SH-SY5Y (cell line): ENCODE results near the gene ITPRIP.

ENCODE experiments used
- GATA2 ChIP-seq: IDR thresholded peaks from 2 replicates; pipeline ENCODE4 v1.6.1; 2011; ENCODE audit warnings: mild to moderate bottlenecking, low read depth, low read length
- GATA3 ChIP-seq: IDR thresholded peaks from 2 replicates; pipeline ENCODE4 v1.6.1; 2011; ENCODE audit warnings: low read depth, mild to moderate bottlenecking, low read length, moderate library complexity

ITPRIP gene

GRCh38 chr10:104333032-104333727 lies 5.1 kb downstream of the ITPRIP start:
- TF ChIP-seq GATA2 = no peak

- TF ChIP-seq GATA3 = no peak
- TF ChIP-seq GATA2 = no peak
Measured at GRCh38 chr10:104332243-104333031, 5.8 kb downstream of the ITPRIP start.

GRCh38 chr10:104331208-104331838 lies 6.9 kb downstream of the ITPRIP start:
- TF ChIP-seq GATA2 (no peak), GATA3 (no peak)

GRCh38 chr10:104330168-104331110 lies 7.8 kb downstream of the ITPRIP start:
- TF ChIP-seq GATA2 = no peak
- no peak for TF ChIP-seq GATA3

GRCh38 chr10:104329735-104330134 lies 8.5 kb downstream of the ITPRIP start:
- TF ChIP-seq GATA2 = no peak
- no peak for TF ChIP-seq GATA3

- TF ChIP-seq GATA3 (no peak), GATA2 (no peak)
Measured at GRCh38 chr10:104328896-104329710, 9.2 kb downstream of the ITPRIP start.

- TF ChIP-seq GATA3 = no peak
- no peak for TF ChIP-seq GATA2
Measured at GRCh38 chr10:104328646-104328895, 9.7 kb downstream of the ITPRIP start.

- TF ChIP-seq GATA3 (no peak), GATA2 (no peak)
Measured at GRCh38 chr10:104327745-104328645, 10.3 kb downstream of the ITPRIP start.

GRCh38 chr10:104326991-104327610 lies 11.2 kb downstream of the ITPRIP start:
- TF ChIP-seq GATA3 (no peak), GATA2 (no peak)

GRCh38 chr10:104325436-104326435 lies 12.5 kb downstream of the ITPRIP start:
- TF ChIP-seq GATA3 (no peak), GATA2 (no peak)

GRCh38 chr10:104324931-104325330 lies 13.3 kb downstream of the ITPRIP start:
- no peak for TF ChIP-seq GATA2
- TF ChIP-seq GATA3 = no peak
